HAP-1 (cell line): Measurements from ENCODE around the gene COA3.

Source experiments
- DNase-seq, 2 experiments: peaks; one replicate each; pipeline ENCODE4 v3.0.0-alpha.2; 2016 to 2020; ENCODE audit warnings: low spot score in 2 of 2
- H3K27me3 ChIP-seq: fragments of 250-450 bp; sonication (Bioruptor Pico); 2 replicates; pipeline ENCODE4 v1.5.1; 2020; ENCODE audit warnings: low read depth, mild to moderate bottlenecking, moderate library complexity
- H3K36me3 ChIP-seq: fragments of 250-450 bp; sonication (Bioruptor Pico); replicated peaks from 2 replicates; pipeline ENCODE4 v1.5.1; 2020; ENCODE audit warnings: mild to moderate bottlenecking
- H3K4me1 ChIP-seq: fragments of 250-450 bp; sonication (Bioruptor Pico); 2 replicates; pipeline ENCODE4 v1.5.1; 2020; ENCODE audit warnings: mild to moderate bottlenecking
- H3K4me3 ChIP-seq: fragments of 250-450 bp; sonication (Bioruptor Pico); 2 replicates; pipeline ENCODE4 v1.5.1; 2020; ENCODE audit warnings: mild to moderate bottlenecking, moderate library complexity
- H3K9me3 ChIP-seq: fragments of 250-450 bp; sonication (Bioruptor Pico); 2 replicates; pipeline ENCODE4 v1.5.1; 2020; ENCODE audit warnings: mild to moderate bottlenecking, moderate library complexity
- in situ Hi-C: fragments of 300-500 bp; cut with MboI; formaldehyde crosslinking; loops from 3 replicates; pipeline ENCODE4 v1.14.3; 2020; ENCODE audit warnings: low sequenced_read_pairs, inconsistent platforms, mixed read lengths

COA3 gene

GRCh38 chr17:42803074-42803883 is 4.8 kb upstream of the COA3 start:
- in situ Hi-C loops = no loop called here
- no peak overlapping the region for H3K4me3 ChIP-seq
- no peak for DNase-seq

DNA sequence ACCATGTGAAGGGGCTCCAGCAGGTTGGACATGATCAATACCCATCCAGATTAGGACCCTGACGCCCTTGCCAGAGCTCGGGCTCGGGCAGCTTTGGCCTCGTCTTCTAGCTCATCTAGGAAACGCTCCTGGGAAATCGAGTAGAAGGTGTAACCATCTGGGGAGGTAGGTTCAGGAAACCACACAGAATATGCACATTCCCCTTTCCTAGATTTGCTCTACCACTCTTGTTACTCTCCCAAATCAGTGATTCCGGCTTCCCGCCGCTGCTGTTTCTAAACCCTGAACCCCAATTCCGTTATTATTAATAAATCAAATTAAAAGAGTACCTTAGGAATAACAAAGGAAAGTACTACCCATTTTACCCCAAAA is 507 bp downstream of the COA3 start:
- Histone ChIP-seq H3K4me3 (peak overlapping the region; percentile 88), H3K4me1 (peaks cover 7% of the 10 kb centered on the region)
- DNase-seq = no peak

More at GRCh38 chr17:42803074-42803883, 4.8 kb upstream of the COA3 start:
- Histone ChIP-seq H3K36me3 (no peaks in the 10 kb centered on the region), H3K9me3 (no peaks in the 10 kb centered on the region), H3K27me3 (peaks cover 7% of the 10 kb centered on the region; the same call in 1 of the 2 replicates), H3K4me1 (no peaks in the 10 kb centered on the region)

DNA sequence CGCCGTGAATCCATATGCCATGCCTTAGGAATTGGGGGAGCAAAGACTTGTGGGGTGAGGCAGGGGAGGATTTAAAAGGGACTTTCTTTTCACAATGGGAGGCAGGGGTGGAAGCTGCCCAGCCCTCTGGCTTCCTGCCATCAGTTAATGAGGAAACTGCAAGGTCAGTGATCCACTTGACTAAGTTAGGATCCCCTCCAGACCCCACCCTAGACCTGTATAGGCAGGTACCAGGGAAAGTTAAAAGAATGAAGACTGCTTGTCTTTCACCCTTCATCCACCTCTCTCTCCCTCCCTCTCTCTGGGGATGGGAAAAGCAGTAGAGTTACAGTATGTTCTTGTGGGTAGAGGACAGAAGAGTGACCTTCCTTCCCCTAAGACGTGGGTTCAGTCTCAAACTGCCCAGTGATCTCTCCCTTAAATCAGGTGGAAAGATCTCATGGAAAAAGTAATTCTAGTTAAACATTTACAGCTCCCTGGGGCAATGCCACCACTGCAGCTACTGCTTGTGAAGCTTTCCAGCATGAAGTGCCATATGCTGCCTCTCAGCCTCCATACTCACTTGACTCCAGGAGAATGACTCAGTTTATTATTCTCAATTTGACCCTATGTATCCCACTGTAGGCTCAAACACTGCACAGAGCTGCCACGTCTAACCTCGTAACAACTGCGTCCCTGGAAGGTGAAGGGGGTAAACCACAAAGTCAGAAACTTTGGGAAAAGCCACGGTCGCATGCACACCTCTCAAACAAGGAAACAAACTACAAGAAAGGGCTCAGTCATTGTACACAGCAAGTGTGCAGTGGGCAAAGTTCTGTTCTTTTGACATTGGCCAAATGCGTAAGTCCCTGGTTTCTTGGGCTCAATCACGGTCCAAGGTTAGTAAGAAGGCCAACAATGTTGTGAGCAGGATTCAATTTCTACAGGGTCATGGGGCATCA is 1.2 kb downstream of the COA3 start:
- H3K36me3 ChIP-seq = peaks cover 11% of the 10 kb centered on the region
- peaks cover 7% of the 10 kb centered on the region for H3K4me1 ChIP-seq
- H3K27me3 ChIP-seq = peaks cover 5% of the 10 kb centered on the region; the same call in 1 of the 2 replicates
- no peak for DNase-seq
- no peaks in the 10 kb centered on the region for H3K9me3 ChIP-seq
- in situ Hi-C loops = no loop called here
- H3K4me3 ChIP-seq = peak overlapping the region; percentile 88

More for the DNA sequence above, 507 bp downstream of the COA3 start:
- no peaks in the 10 kb centered on the region for H3K9me3 ChIP-seq
- in situ Hi-C loops = no loop called here
- peaks cover 11% of the 10 kb centered on the region for H3K36me3 ChIP-seq
- H3K27me3 ChIP-seq = peaks cover 7% of the 10 kb centered on the region; the same call in 1 of the 2 replicates

GRCh38 chr17:42796066-42796758 is 2.3 kb downstream of the COA3 start:
- Histone ChIP-seq H3K4me3 (no peak overlapping the region), H3K36me3 (peaks cover 11% of the 10 kb centered on the region), H3K27me3 (no peaks in the 10 kb centered on the region), H3K4me1 (peaks cover 7% of the 10 kb centered on the region), H3K9me3 (no peaks in the 10 kb centered on the region)
- no peak for DNase-seq
- in situ Hi-C loops = no loop called here

DNA sequence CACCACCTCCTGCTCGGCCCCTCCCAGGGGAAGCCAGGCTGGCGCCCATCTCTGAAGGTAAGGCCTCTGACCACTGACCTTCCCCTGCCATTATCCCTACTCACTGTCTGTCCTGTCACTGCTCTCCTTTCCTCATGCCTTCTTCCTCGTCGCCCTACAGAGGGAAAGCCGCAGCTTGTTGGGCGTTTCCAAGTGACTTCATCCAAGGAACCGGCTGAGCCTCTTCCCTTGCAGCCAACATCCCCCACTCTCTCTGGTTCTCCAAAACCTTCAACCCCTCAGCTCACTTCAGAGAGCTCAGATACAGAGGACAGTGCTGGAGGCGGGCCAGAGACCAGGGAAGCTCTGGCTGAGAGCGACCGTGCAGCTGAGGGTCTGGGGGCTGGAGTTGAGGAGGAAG is 3.0 kb downstream of the COA3 start:
- in situ Hi-C loops = no loop called here
- no peaks in the 10 kb centered on the region for H3K9me3 ChIP-seq
- H3K4me3 ChIP-seq = no peak overlapping the region
- no peaks in the 10 kb centered on the region for H3K27me3 ChIP-seq
- no peak for DNase-seq
- peaks cover 11% of the 10 kb centered on the region for H3K36me3 ChIP-seq
- H3K4me1 ChIP-seq = peaks cover 7% of the 10 kb centered on the region

GRCh38 chr17:42795061-42795460 is 3.4 kb downstream of the COA3 start:
- in situ Hi-C loops = no loop called here
- peaks cover 11% of the 10 kb centered on the region for H3K36me3 ChIP-seq
- no peaks in the 10 kb centered on the region for H3K27me3 ChIP-seq
- no peak for DNase-seq
- no peaks in the 10 kb centered on the region for H3K9me3 ChIP-seq
- H3K4me3 ChIP-seq = no peak overlapping the region
- peaks cover 7% of the 10 kb centered on the region for H3K4me1 ChIP-seq

GRCh38 chr17:42792545-42792944 is 6.0 kb downstream of the COA3 start:
- Histone ChIP-seq H3K4me1 (peaks cover 3% of the 10 kb centered on the region), H3K27me3 (no peaks in the 10 kb centered on the region), H3K4me3 (no peak overlapping the region), H3K36me3 (peaks cover 11% of the 10 kb centered on the region), H3K9me3 (no peaks in the 10 kb centered on the region)
- in situ Hi-C loops = no loop called here
- no peak for DNase-seq

- Histone ChIP-seq H3K27me3 (no peaks in the 10 kb centered on the region), H3K9me3 (no peaks in the 10 kb centered on the region), H3K4me1 (peaks cover under 1% of the 10 kb centered on the region; the same call in 1 of the 2 replicates), H3K36me3 (peaks cover 7% of the 10 kb centered on the region), H3K4me3 (no peak overlapping the region)
- in situ Hi-C loops = no loop called here
- no peak for DNase-seq
Measured at GRCh38 chr17:42791948-42792347, 6.6 kb downstream of the COA3 start.

- in situ Hi-C loops = no loop called here
- Histone ChIP-seq H3K27me3 (no peaks in the 10 kb centered on the region), H3K36me3 (no peaks in the 10 kb centered on the region), H3K4me3 (no peak overlapping the region), H3K4me1 (no peaks in the 10 kb centered on the region), H3K9me3 (no peaks in the 10 kb centered on the region)
- DNase-seq = no peak
Measured at GRCh38 chr17:42787266-42787665, 11.2 kb downstream of the COA3 start.

- no peaks in the 10 kb centered on the region for H3K4me1 ChIP-seq
- DNase-seq = no peak
- in situ Hi-C loops = no loop called here
- H3K27me3 ChIP-seq = no peaks in the 10 kb centered on the region
- no peaks in the 10 kb centered on the region for H3K9me3 ChIP-seq
- H3K36me3 ChIP-seq = peaks cover under 1% of the 10 kb centered on the region; the same call in 1 of the 2 replicates
- no peak overlapping the region for H3K4me3 ChIP-seq
Measured at GRCh38 chr17:42784811-42785592, 13.5 kb downstream of the COA3 start.

- in situ Hi-C loops = no loop called here
Measured at GRCh38 chr17:42784409-42784808, 14.1 kb downstream of the COA3 start.

DNA sequence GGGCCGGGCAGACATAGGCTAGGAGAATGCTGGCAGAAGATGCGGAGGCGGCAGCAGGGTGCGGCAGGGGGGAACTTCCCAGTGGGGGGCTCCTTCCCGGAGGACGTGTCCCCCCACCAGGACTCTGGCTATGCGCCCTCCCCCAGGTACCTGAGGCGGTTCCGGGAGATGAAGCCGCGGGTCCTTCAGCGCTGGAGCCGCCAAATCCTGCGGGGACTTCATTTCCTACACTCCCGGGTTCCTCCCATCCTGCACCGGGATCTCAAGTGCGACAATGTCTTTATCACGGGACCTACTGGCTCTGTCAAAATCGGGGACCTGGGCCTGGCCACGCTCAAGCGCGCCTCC is 14.7 kb downstream of the COA3 start:
- no peak for DNase-seq
- H3K4me3 ChIP-seq = no peak overlapping the region
- H3K9me3 ChIP-seq = no peaks in the 10 kb centered on the region
- in situ Hi-C loops = no loop called here
- H3K27me3 ChIP-seq = no peaks in the 10 kb centered on the region
- H3K36me3 ChIP-seq = peaks cover 13% of the 10 kb centered on the region
- no peaks in the 10 kb centered on the region for H3K4me1 ChIP-seq

More at GRCh38 chr17:42784409-42784808, 14.1 kb downstream of the COA3 start:
- no peak for DNase-seq
- Histone ChIP-seq H3K36me3 (peaks cover 6% of the 10 kb centered on the region), H3K27me3 (no peaks in the 10 kb centered on the region), H3K9me3 (no peaks in the 10 kb centered on the region), H3K4me3 (no peak overlapping the region), H3K4me1 (no peaks in the 10 kb centered on the region)
